ENCODE measurements around the gene ANKRD53. TPM values are rescaled to one million over a fixed set of nuclear protein-coding genes. Genes with fewer than 3 reads are reported as not detected.

ANKRD53 gene
- total and polyA plus RNA-seq, 4 donors, result 0.88 to 5.0 (median 2.6) TPM

DNA sequence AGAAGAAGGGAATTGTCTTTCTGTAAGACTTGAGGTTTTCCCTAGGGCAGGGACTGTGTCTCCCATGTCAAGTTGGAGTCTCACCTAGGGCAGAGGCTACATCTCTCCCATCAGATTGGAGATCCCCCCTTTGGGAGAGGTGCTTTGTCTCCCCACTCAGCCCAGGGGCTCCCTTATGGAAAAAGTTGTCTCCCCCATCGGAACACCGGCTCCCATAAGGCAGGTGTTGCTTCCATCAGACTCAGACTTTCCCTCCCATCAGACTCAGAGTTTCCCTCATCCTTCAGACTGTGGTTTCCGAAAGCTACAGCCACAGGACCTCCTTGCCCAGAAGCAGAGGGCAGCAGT lies 5.8 kb downstream of the ANKRD53 start:
- no peak overlapping the region for H3K4me3 ChIP-seq (ENCODE audit: low read length in 2 of 2)
- H3K4me1 ChIP-seq (ENCODE audit: control insufficient read depth in 1 of 2, insufficient read depth in 2 of 2, low read length in 2 of 2), result no peaks in the 10 kb centered on the region
- H3K27me3 ChIP-seq (ENCODE audit: control insufficient read depth in 1 of 2, insufficient read depth in 2 of 2, low read length in 1 of 2), result no peaks in the 10 kb centered on the region
- no peak for ATAC-seq (ENCODE audit: low FRiP score)
- peak in 1 of 2 donors; percentile 28 for DNase-seq
- intact Hi-C loops (cut with DNase I), result no loop called here
- no peak overlapping the region for H3K27ac ChIP-seq (ENCODE audit: low read depth in 1 of 2, low read length in 2 of 2)
- peaks cover 0 to 5% of the 10 kb centered on the region in 2 donors for H3K36me3 ChIP-seq (ENCODE audit: control insufficient read depth in 1 of 2, insufficient read depth in 2 of 2, low read length in 1 of 2)
- 81 to 87% methylated on average over 3 of the region's 3 CpGs for WGBS, 2 donors
- no peaks in the 10 kb centered on the region for H3K9me3 ChIP-seq (ENCODE audit: control insufficient read depth, low read length)

DNA sequence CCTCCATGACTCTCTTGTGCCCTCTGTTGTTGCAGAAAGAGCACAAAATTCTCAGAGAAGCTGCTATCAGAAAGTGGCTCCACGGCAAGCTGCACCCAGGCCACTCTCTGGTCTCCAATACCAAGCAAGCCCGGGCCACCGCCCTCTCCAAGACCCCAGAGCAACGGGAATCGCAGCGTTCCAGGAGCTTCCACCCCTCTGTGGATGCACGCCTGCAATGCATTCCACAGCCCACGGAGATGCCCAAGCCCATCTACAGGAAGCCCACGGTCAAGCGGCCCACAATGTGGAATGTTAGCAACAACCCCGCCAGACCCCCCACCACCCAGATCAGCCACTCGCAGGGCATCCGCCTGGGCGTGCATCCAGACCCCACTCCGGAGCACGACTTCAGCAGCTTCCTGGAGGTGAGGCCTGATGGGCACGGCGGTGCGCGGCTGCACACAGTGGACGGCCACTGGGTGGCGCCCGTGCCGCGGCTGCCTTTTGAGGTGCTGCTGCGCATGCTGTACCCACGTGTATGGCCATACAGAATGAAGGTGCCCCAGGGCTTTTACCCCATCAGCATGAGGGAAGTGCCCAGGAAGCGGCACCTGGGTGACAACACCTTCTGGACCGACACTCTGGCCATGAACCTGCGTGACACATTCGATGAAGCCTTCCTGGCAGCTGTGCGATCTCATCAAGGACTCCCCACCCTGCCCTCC lies 6.3 kb downstream of the ANKRD53 start:
- 42 to 44% methylated on average over 32 of the region's 32 CpGs for WGBS, 2 donors
- intact Hi-C loops (cut with DNase I), result no loop called here
- Histone ChIP-seq H3K4me3 (ENCODE audit: low read length in 2 of 2) (no peak overlapping the region), H3K27me3 (ENCODE audit: control insufficient read depth in 1 of 2, insufficient read depth in 2 of 2, low read length in 1 of 2) (no peaks in the 10 kb centered on the region), H3K36me3 (ENCODE audit: control insufficient read depth in 1 of 2, insufficient read depth in 2 of 2, low read length in 1 of 2) (peaks cover 0 to 5% of the 10 kb centered on the region in 2 donors), H3K9me3 (ENCODE audit: control insufficient read depth, low read length) (no peaks in the 10 kb centered on the region), H3K27ac (ENCODE audit: low read depth in 1 of 2, low read length in 2 of 2) (no peak overlapping the region), H3K4me1 (ENCODE audit: control insufficient read depth in 1 of 2, insufficient read depth in 2 of 2, low read length in 2 of 2) (no peaks in the 10 kb centered on the region)
- peak; percentile 78 to 91 for DNase-seq
- ATAC-seq (ENCODE audit: low FRiP score), result peak; percentile 60

DNA sequence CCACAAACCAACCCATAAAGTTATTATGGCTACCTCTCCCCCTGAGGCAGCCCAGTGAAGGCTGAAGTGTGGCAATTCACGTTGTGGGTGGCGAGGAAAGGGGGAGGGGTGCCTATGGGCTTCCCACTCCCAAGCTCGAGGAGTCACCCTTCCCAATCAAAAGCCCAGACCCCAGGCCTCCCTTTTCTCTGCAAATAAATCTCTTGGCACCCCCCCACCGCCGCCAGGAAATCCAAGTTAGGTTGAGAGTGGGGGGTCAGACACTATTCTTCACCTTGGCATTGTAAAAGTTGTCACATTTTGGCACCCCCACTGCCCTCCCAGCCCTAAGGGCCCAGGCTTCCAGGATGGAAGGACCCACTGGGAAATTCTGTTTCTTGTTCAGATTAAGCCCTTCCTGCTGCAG lies 6.9 kb downstream of the ANKRD53 start:
- no peak overlapping the region for H3K4me3 ChIP-seq (ENCODE audit: low read length in 2 of 2)
- intact Hi-C loops (cut with DNase I), result no loop called here

DNA sequence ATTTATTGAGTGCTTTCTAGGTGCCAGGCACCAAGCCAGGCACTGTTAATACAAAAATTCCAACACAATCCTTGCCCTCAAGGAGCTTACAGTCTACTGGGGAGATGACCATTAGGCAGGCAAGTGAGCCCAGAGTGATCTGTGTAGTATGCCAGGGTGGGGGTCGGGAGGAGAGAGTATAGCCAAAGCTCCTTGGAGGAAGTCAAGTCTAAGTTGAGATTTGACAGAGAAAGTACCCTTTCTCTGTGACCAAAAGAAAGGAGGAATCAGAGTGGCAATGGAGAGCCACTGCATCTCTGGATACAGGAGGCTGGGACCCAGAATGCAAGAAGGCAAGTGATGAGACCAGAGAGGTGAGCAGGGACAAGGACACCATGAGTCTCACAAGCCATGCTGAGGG lies 7.5 kb downstream of the ANKRD53 start:
- ATAC-seq (ENCODE audit: low FRiP score) (no peak), DNase-seq (no peak)
- Histone ChIP-seq H3K36me3 (ENCODE audit: control insufficient read depth in 1 of 2, insufficient read depth in 2 of 2, low read length in 1 of 2) (peaks cover 0 to 5% of the 10 kb centered on the region in 2 donors), H3K9me3 (ENCODE audit: control insufficient read depth, low read length) (no peaks in the 10 kb centered on the region), H3K4me1 (ENCODE audit: control insufficient read depth in 1 of 2, insufficient read depth in 2 of 2, low read length in 2 of 2) (no peaks in the 10 kb centered on the region), H3K27me3 (ENCODE audit: control insufficient read depth in 1 of 2, insufficient read depth in 2 of 2, low read length in 1 of 2) (no peaks in the 10 kb centered on the region), H3K4me3 (ENCODE audit: low read length in 2 of 2) (no peak overlapping the region), H3K27ac (ENCODE audit: low read depth in 1 of 2, low read length in 2 of 2) (no peak overlapping the region)
- WGBS, 2 donors, result 94 to 97% methylated on average over 1 of the region's 1 CpG
- intact Hi-C loops (cut with DNase I), result no loop called here

More for the DNA sequence above, 6.9 kb downstream of the ANKRD53 start:
- H3K9me3 ChIP-seq (ENCODE audit: control insufficient read depth, low read length), result no peaks in the 10 kb centered on the region
- WGBS, 2 donors, result 80 to 82% methylated on average over 5 of the region's 5 CpGs
- H3K27me3 ChIP-seq (ENCODE audit: control insufficient read depth in 1 of 2, insufficient read depth in 2 of 2, low read length in 1 of 2), result no peaks in the 10 kb centered on the region
- no peak for ATAC-seq (ENCODE audit: low FRiP score)
- H3K36me3 ChIP-seq (ENCODE audit: control insufficient read depth in 1 of 2, insufficient read depth in 2 of 2, low read length in 1 of 2), result peaks cover 0 to 5% of the 10 kb centered on the region in 2 donors
- no peaks in the 10 kb centered on the region for H3K4me1 ChIP-seq (ENCODE audit: control insufficient read depth in 1 of 2, insufficient read depth in 2 of 2, low read length in 2 of 2)
- H3K27ac ChIP-seq (ENCODE audit: low read depth in 1 of 2, low read length in 2 of 2), result no peak overlapping the region
- DNase-seq, result peak in 1 of 2 donors; percentile 40

DNA sequence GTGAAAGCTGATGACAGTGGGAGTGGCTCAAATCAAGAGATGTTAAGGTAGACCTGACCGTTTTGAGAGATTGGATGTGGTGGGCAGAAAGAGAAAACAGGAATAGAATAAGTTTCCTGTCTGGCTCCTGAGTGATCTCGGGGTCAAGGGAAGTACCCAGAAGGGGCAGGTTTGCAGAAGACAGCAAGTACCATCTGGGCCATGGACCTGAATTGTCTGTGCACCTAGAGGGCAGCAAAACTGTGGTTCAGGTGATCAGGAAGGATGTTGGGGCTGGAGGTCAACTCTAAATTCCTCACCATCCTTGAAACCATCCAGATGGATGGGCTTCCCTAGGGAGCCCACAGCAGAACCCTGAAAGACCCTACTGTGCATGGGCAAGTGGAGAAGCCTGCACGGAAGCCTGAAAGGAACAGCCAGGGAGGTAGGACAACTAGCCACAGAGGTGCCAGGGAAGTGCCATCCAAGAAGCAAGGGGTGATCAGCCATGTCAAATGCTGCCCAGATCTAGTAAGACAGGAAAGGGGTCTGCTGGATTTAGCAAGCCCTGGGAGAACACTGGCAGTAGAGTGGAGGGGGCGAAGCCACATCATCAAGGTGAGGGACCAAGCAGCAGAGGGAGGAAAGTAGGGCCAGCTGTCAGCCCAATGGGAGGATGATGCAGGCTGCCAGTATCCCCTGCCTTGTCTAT lies 8.2 kb downstream of the ANKRD53 start:
- ATAC-seq (ENCODE audit: low FRiP score), result no peak
- intact Hi-C loops (cut with DNase I), result no loop called here
- H3K4me1 ChIP-seq (ENCODE audit: control insufficient read depth in 1 of 2, insufficient read depth in 2 of 2, low read length in 2 of 2), result no peaks in the 10 kb centered on the region
- no peaks in the 10 kb centered on the region for H3K9me3 ChIP-seq (ENCODE audit: control insufficient read depth, low read length)
- H3K27ac ChIP-seq (ENCODE audit: low read depth in 1 of 2, low read length in 2 of 2), result no peak overlapping the region
- peak in 1 of 2 donors; percentile 9 for DNase-seq
- H3K4me3 ChIP-seq (ENCODE audit: low read length in 2 of 2), result no peak overlapping the region
- whole genome bisulfite sequencing, 2 donors, result 91 to 96% methylated on average over 4 of the region's 4 CpGs
- peaks cover 0 to 5% of the 10 kb centered on the region in 2 donors for H3K36me3 ChIP-seq (ENCODE audit: control insufficient read depth in 1 of 2, insufficient read depth in 2 of 2, low read length in 1 of 2)
- H3K27me3 ChIP-seq (ENCODE audit: control insufficient read depth in 1 of 2, insufficient read depth in 2 of 2, low read length in 1 of 2), result no peaks in the 10 kb centered on the region

DNA sequence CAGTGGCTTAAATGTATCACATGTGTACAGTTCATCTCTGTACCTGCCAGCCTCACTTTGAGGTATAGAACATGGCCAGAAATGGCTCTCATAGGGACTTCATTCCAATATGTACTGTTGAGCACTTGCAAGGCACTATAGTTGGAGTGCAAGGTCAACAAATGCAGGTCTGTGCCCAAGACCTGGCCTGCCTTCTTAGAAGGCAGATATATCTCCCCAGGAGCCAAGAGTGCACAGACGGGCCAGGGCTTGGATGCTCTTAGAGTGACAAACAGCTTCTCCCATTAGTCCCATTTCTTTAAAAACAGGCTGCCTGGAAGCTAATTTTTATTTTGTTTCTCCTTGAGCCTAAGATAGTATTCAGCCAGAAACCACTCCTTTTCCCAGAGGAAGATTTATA lies 9.0 kb downstream of the ANKRD53 start:
- Histone ChIP-seq H3K4me3 (ENCODE audit: low read length in 2 of 2) (no peak overlapping the region), H3K36me3 (ENCODE audit: control insufficient read depth in 1 of 2, insufficient read depth in 2 of 2, low read length in 1 of 2) (peaks cover 0 to 5% of the 10 kb centered on the region in 2 donors), H3K27me3 (ENCODE audit: control insufficient read depth in 1 of 2, insufficient read depth in 2 of 2, low read length in 1 of 2) (no peaks in the 10 kb centered on the region), H3K4me1 (ENCODE audit: control insufficient read depth in 1 of 2, insufficient read depth in 2 of 2, low read length in 2 of 2) (no peaks in the 10 kb centered on the region), H3K9me3 (ENCODE audit: control insufficient read depth, low read length) (no peaks in the 10 kb centered on the region), H3K27ac (ENCODE audit: low read depth in 1 of 2, low read length in 2 of 2) (no peak overlapping the region)
- 40 to 50% methylated on average over 1 of the region's 1 CpG for WGBS, 2 donors
- intact Hi-C loops (cut with DNase I), result no loop called here
- ATAC-seq (ENCODE audit: low FRiP score) (no peak), DNase-seq (no peak)

DNA sequence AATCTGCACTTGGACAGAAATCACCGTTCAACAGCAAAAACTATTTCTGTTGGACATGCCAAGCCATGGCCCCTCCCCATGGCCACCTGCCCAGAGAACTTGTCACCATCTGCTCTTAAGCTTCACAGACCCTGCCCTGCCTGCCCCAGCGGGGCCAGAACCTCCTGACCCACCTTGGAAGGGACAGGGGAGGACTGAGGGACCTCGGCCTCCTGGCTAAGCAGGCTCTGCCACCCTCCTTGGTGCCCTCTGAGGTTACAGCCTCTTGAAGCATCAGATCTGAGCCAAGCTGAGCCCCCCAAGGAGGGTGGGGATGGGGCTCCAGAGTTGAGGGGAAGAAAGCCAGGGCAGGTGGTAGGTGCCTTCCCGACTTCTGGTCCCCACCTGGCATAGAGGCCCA lies 9.7 kb downstream of the ANKRD53 start:
- WGBS, 2 donors, result 26 to 27% methylated on average over 4 of the region's 4 CpGs
- H3K36me3 ChIP-seq (ENCODE audit: control insufficient read depth in 1 of 2, insufficient read depth in 2 of 2, low read length in 1 of 2), result peaks cover 0 to 5% of the 10 kb centered on the region in 2 donors
- no peak for ATAC-seq (ENCODE audit: low FRiP score)
- peak in 1 of 2 donors; percentile 59 for DNase-seq
- H3K27ac ChIP-seq (ENCODE audit: low read depth in 1 of 2, low read length in 2 of 2), result no peak overlapping the region
- intact Hi-C loops (cut with DNase I), result no loop called here
- H3K9me3 ChIP-seq (ENCODE audit: control insufficient read depth, low read length), result no peaks in the 10 kb centered on the region
- no peak overlapping the region for H3K4me3 ChIP-seq (ENCODE audit: low read length in 2 of 2)
- no peaks in the 10 kb centered on the region for H3K4me1 ChIP-seq (ENCODE audit: control insufficient read depth in 1 of 2, insufficient read depth in 2 of 2, low read length in 2 of 2)
- H3K27me3 ChIP-seq (ENCODE audit: control insufficient read depth in 1 of 2, insufficient read depth in 2 of 2, low read length in 1 of 2), result no peaks in the 10 kb centered on the region

DNA sequence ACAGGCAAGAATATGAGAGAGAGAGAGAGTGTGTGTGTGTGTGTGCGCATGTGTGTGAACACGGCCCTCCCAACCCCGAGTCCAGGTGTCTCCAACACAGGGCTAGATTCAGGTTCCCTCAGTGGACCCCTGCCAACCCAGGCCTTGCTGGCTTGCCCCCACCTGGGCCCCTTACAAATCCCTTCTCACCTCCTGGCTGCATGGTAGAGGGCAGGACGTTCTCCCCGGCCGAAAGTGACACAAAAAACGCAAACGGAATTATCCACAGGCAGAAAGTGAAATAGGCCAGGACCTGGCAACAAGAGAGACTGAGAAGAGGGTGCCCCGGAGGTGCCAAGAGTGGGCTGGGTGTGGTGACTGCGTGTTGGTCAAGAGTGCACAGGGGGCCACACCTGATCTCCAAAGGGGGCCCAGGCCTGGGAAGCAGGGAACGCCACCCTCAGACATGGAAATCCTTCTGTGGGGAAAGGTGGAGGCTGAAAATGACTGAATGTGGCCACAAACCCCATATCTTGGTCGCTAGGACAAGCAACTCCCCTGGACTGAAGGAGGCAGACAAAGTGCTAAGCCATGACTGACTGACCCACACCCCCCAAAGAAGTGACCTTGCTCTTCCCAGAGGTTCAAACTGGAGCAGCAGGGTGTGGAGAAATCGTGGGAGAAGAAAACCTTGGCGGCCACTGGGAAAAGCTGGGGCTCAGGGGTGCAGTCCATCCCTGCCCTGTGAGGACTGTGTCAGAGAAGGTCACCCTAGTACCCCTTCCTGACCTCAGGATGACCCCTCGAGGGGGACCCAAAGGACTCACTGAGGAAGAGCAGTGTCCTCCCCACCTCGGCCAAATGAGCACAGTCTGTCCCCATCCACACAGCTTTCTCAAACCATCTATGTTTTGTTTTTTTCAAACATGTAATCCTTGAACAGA lies 10.6 kb downstream of the ANKRD53 start:
- no peak for ATAC-seq (ENCODE audit: low FRiP score)
- Histone ChIP-seq H3K4me3 (ENCODE audit: low read length in 2 of 2) (no peak overlapping the region), H3K36me3 (ENCODE audit: control insufficient read depth in 1 of 2, insufficient read depth in 2 of 2, low read length in 1 of 2) (peaks cover 0 to 5% of the 10 kb centered on the region in 2 donors), H3K27ac (ENCODE audit: low read depth in 1 of 2, low read length in 2 of 2) (no peak overlapping the region), H3K4me1 (ENCODE audit: control insufficient read depth in 1 of 2, insufficient read depth in 2 of 2, low read length in 2 of 2) (peaks cover 0 to 2% of the 10 kb centered on the region in 2 donors), H3K9me3 (ENCODE audit: control insufficient read depth, low read length) (no peaks in the 10 kb centered on the region), H3K27me3 (ENCODE audit: control insufficient read depth in 1 of 2, insufficient read depth in 2 of 2, low read length in 1 of 2) (no peaks in the 10 kb centered on the region)
- DNase-seq, result peak in 1 of 2 donors; percentile 36
- WGBS, 2 donors, result 84 to 85% methylated on average over 16 of the region's 16 CpGs
- intact Hi-C loops (cut with DNase I), result no loop called here

Measured in aorta (tissue), 5 donors.